HG03135 (cell line): ENCODE results near the gene GRK5.
"Not testable (repeated sequence)": the region's sequence is repeated elsewhere in the genome, so short reads cannot be mapped to it uniquely, and the experiment has no call there.

Experiments used
- ATAC-seq: cut with Tn5 transposase; IDR thresholded peaks from one replicate; pipeline ENCODE4 v1.9.1; 2021; ENCODE audit warnings: mild to moderate bottlenecking, moderate library complexity; ENCODE audit not compliant: unreplicated experiment

Gene GRK5

GRCh38 chr10:119248184-119248583 is 40.8 kb downstream of the GRK5 start:
- ATAC-seq: no peak

GRCh38 chr10:119248681-119249080 is 41.3 kb downstream of the GRK5 start:
- ATAC-seq: no peak

GRCh38 chr10:119250641-119251314 is 43.4 kb downstream of the GRK5 start:
- ATAC-seq: no peak

GRCh38 chr10:119251315-119251708 is 43.9 kb downstream of the GRK5 start:
- ATAC-seq: no peak

GRCh38 chr10:119252051-119252465 is 44.7 kb downstream of the GRK5 start:
- no peak for ATAC-seq

- no peak for ATAC-seq
These were observed 45.2 kb downstream of the GRK5 start for GRCh38 chr10:119252470-119253151.

GRCh38 chr10:119253433-119254174 is 46.2 kb downstream of the GRK5 start:
- no peak for ATAC-seq

GRCh38 chr10:119254335-119254734 is 47.0 kb downstream of the GRK5 start:
- ATAC-seq: no peak

- ATAC-seq: no peak
These were observed 48.7 kb downstream of the GRK5 start for GRCh38 chr10:119256030-119256429.

- no peak for ATAC-seq
These were observed 49.5 kb downstream of the GRK5 start for GRCh38 chr10:119256897-119257296.

GRCh38 chr10:119257899-119258419 is 50.6 kb downstream of the GRK5 start:
- no peak for ATAC-seq

GRCh38 chr10:119259345-119259744 is 52.0 kb downstream of the GRK5 start:
- no peak for ATAC-seq

- not testable (repeated sequence) for ATAC-seq
These were observed 53.6 kb downstream of the GRK5 start for GRCh38 chr10:119261016-119261415.

GRCh38 chr10:119263951-119264617 is 56.7 kb downstream of the GRK5 start:
- ATAC-seq: no peak

- no peak for ATAC-seq
These were observed 58.3 kb downstream of the GRK5 start for GRCh38 chr10:119265691-119266090.

- no peak for ATAC-seq
These were observed 60.0 kb downstream of the GRK5 start for GRCh38 chr10:119267384-119267783.

- ATAC-seq: no peak
These were observed 61.1 kb downstream of the GRK5 start for GRCh38 chr10:119268428-119268827.

- ATAC-seq: peak; percentile 71
These were observed 61.6 kb downstream of the GRK5 start for GRCh38 chr10:119268871-119269506.

GRCh38 chr10:119269737-119270136 is 62.4 kb downstream of the GRK5 start:
- ATAC-seq: no peak

- ATAC-seq: peak; percentile 68
These were observed 63.5 kb downstream of the GRK5 start for GRCh38 chr10:119270762-119271366.
